Ramos (cell line): ENCODE data around the gene HCN2.

ENCODE experiments used
- in situ Hi-C: fragments of 300-500 bp; cut with MboI; formaldehyde crosslinking; loops from one replicate; pipeline ENCODE4 v1.14.3; 2022; ENCODE audit warnings: low sequenced_read_pairs; ENCODE audit not compliant: unreplicated experiment

The HCN2 gene

GRCh38 chr19:663682-664117 lies 74.0 kb downstream of the HCN2 start:
- in situ Hi-C loops: no loop called here

- in situ Hi-C loops: loop anchor here (5.0 kb wide), 1 partner anchor 67 kb away; no protein-coding TSS in a partner anchor
Observed at GRCh38 chr19:664913-665443, 75.3 kb downstream of the HCN2 start.
